ENCODE data around the gene C3.

The C3 gene

DNA sequence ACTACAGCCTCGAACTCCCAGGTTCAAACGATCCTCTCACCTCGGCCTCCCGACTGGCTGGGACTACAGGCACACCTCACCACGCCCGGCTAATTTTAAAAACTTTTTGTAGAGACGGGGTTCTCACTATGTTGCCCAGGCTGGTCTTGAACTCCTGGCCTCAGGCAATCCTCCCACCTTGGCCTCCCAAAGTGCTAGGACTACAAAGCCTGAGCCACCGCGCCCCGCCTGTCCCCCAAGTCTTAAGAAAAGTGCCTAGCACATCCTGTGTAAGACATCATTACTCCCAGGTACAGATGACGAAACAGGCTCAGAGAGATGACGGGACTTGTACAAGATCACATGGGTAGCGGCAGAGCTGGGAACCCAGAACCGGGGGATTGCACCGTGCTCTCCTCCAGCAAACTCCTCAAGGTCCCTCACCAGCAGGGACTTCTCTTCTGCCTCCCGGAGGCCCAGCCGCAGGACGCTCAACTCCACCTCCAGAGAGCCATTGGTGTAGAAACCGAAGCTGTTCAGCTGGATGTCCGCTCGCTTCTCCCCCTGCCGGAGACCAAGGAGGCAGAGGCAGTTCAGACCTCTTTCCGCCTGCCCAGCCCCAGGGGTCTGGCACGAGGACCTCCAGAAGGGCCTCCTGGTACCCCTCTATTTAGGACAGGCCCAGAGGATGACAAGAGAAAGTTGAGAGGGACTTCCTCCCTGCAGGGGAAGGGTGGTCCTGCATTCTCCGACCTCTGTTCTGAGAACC is 15.9 kb upstream of the C3 start:
- Histone ChIP-seq H3K4me1 (ENCODE audit: control insufficient read depth, insufficient read depth, low read length) (peaks cover 29% of the 10 kb centered on the region), H3K27ac (ENCODE audit: low read depth, low read length) (peak overlapping the region; percentile 99), H3K9me3 (ENCODE audit: control insufficient read depth, insufficient read depth, low read length) (no peaks in the 10 kb centered on the region), H3K27me3 (ENCODE audit: control insufficient read depth, insufficient read depth, low read length) (no peaks in the 10 kb centered on the region), H3K9ac (ENCODE audit: low read depth, low read length) (peak overlapping the region; percentile 22; the same call in 1 of the 2 replicates), H3K4me3 (ENCODE audit: low read depth, low read length) (peak overlapping the region; percentile 78), H3K36me3 (ENCODE audit: control insufficient read depth, insufficient read depth, low read length) (peaks cover 14% of the 10 kb centered on the region)

GRCh38 chr19:6735181-6735911 is 14.9 kb upstream of the C3 start:
- peak overlapping the region; percentile 99 for H3K27ac ChIP-seq (ENCODE audit: low read depth, low read length)
- H3K9ac ChIP-seq (ENCODE audit: low read depth, low read length): no peak overlapping the region
- peaks cover 13% of the 10 kb centered on the region for H3K36me3 ChIP-seq (ENCODE audit: control insufficient read depth, insufficient read depth, low read length)
- peak overlapping the region; percentile 78 for H3K4me3 ChIP-seq (ENCODE audit: low read depth, low read length)
- H3K27me3 ChIP-seq (ENCODE audit: control insufficient read depth, insufficient read depth, low read length): no peaks in the 10 kb centered on the region
- H3K4me1 ChIP-seq (ENCODE audit: control insufficient read depth, insufficient read depth, low read length): peaks cover 25% of the 10 kb centered on the region
- no peaks in the 10 kb centered on the region for H3K9me3 ChIP-seq (ENCODE audit: control insufficient read depth, insufficient read depth, low read length)

DNA sequence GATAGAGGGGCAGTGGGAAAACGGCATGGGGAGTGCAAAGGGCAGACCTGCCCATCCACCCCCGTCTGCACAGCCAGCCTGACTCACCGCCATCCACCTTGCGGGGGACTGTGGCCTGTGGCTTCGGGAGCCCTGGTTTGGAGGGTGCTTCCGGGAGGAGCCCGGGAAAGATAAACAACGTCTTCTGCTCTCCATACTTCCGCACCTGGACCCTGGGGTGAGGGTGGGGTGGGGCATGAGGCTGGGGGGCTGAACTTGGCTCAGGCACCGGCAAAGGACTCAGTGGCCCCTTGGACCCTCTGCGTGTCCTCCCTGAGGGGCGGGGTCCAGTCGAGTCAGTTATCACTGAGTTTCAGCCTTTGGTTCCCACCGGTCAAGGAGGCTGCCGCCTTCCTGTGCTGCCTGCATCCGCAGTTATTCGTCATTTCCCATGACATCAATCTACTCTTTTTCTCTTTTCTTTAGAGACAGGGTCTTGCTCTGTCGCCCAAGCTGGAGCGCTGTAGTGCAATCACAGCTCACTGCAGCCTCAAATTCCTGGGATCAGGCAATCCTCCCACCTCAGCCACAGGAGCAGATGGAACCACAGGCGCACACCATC is 13.7 kb upstream of the C3 start:
- Histone ChIP-seq H3K9me3 (ENCODE audit: control insufficient read depth, insufficient read depth, low read length) (no peaks in the 10 kb centered on the region), H3K27ac (ENCODE audit: low read depth, low read length) (no peak overlapping the region), H3K9ac (ENCODE audit: low read depth, low read length) (no peak overlapping the region), H3K4me1 (ENCODE audit: control insufficient read depth, insufficient read depth, low read length) (peaks cover 24% of the 10 kb centered on the region), H3K27me3 (ENCODE audit: control insufficient read depth, insufficient read depth, low read length) (no peaks in the 10 kb centered on the region), H3K4me3 (ENCODE audit: low read depth, low read length) (no peak overlapping the region), H3K36me3 (ENCODE audit: control insufficient read depth, insufficient read depth, low read length) (peaks cover 13% of the 10 kb centered on the region)

DNA sequence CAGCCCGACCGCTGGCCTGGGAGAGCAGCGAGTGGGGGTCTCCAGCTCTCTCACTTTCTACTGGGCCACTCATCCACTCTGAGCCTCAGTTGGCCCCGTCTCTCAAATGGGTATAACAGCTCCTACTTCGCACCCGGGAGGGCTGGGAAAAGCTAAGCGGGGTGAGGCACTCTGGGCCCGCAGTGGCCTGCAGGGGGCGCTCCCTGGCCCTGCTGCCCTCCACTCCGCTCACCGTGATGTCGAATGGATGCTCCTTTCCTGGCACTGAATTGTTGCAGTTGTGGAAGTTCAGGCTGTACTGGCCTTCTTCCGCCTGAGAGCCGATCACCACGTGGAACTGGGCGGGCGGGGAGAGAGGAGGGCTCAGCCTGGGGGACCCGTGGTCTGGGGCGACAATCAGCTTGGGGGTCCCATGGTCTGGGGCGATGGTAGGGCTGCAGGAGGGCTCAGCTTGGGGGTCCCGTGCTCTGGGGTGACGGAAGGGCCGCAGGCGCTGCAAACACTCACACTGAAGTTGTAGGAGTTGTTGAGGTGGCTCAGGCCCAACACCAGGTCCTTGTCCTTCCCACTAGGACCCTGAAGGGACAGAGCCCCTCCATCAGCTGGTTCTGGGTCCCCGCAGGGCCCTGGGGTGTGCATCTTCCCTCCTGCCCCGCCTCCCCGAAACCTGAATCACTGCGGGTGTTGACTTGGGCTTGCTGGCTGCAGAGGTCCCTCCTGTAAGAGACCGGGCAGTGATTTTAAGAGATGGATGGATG is 13.1 kb upstream of the C3 start:
- H3K9ac ChIP-seq (ENCODE audit: low read depth, low read length): no peak overlapping the region
- no peak overlapping the region for H3K27ac ChIP-seq (ENCODE audit: low read depth, low read length)
- no peaks in the 10 kb centered on the region for H3K9me3 ChIP-seq (ENCODE audit: control insufficient read depth, insufficient read depth, low read length)
- no peak overlapping the region for H3K4me3 ChIP-seq (ENCODE audit: low read depth, low read length)
- H3K4me1 ChIP-seq (ENCODE audit: control insufficient read depth, insufficient read depth, low read length): peaks cover 18% of the 10 kb centered on the region
- no peaks in the 10 kb centered on the region for H3K27me3 ChIP-seq (ENCODE audit: control insufficient read depth, insufficient read depth, low read length)
- peaks cover 13% of the 10 kb centered on the region for H3K36me3 ChIP-seq (ENCODE audit: control insufficient read depth, insufficient read depth, low read length)

DNA sequence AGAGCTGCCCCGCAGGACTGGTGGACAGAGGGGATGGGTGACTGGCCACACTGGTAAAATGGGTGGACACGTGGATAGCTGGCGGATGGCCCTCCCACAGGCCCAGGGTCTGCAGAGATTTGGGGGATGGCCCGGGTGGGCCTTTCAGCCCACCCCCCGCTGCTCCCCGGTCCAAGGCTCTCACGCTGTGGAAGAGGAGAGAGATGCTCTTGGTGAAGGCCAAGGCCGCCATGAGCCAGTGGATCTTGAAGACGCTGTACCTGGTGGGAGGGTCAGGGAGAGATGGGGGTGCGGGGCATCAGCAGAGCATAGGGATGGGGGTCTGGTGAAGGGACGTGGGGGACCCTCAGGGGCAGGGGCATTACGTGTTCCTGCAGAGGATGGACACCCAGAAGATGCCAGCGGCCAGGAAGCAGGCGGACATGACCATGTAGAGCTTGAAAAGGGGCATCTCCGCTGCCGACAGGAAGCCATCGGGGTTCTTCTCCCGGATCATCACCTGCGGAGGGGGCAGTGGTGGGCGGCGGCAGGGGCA is 12.4 kb upstream of the C3 start:
- Histone ChIP-seq H3K9me3 (ENCODE audit: control insufficient read depth, insufficient read depth, low read length) (no peaks in the 10 kb centered on the region), H3K27ac (ENCODE audit: low read depth, low read length) (no peak overlapping the region), H3K36me3 (ENCODE audit: control insufficient read depth, insufficient read depth, low read length) (peaks cover 13% of the 10 kb centered on the region), H3K27me3 (ENCODE audit: control insufficient read depth, insufficient read depth, low read length) (no peaks in the 10 kb centered on the region), H3K9ac (ENCODE audit: low read depth, low read length) (no peak overlapping the region), H3K4me3 (ENCODE audit: low read depth, low read length) (no peak overlapping the region), H3K4me1 (ENCODE audit: control insufficient read depth, insufficient read depth, low read length) (peaks cover 11% of the 10 kb centered on the region)

DNA sequence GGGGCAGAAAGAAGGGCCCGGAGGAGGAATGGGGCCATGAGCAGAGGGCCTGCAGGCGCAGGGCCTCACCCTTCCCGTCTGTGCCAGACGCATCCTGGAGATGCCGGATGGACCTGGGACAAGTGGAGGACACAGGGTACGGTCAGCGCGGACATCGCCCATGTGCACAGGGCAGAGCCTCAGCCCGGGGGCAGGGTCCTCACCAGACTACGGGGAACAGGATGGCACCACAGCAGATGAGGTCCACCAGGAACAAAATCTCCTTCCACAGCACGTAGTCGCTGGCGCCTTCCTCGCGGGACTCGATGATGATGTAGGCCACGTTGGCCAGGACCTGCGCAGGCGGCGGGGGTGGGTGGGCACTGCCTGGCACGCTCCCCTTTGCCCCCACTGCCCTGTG is 11.4 kb upstream of the C3 start:
- Histone ChIP-seq H3K27me3 (ENCODE audit: control insufficient read depth, insufficient read depth, low read length) (no peaks in the 10 kb centered on the region), H3K4me1 (ENCODE audit: control insufficient read depth, insufficient read depth, low read length) (peaks cover 10% of the 10 kb centered on the region), H3K9ac (ENCODE audit: low read depth, low read length) (no peak overlapping the region), H3K9me3 (ENCODE audit: control insufficient read depth, insufficient read depth, low read length) (no peaks in the 10 kb centered on the region), H3K36me3 (ENCODE audit: control insufficient read depth, insufficient read depth, low read length) (peaks cover 13% of the 10 kb centered on the region), H3K4me3 (ENCODE audit: low read depth, low read length) (no peak overlapping the region), H3K27ac (ENCODE audit: low read depth, low read length) (no peak overlapping the region)

- no peaks in the 10 kb centered on the region for H3K9me3 ChIP-seq (ENCODE audit: control insufficient read depth, insufficient read depth, low read length)
- H3K4me1 ChIP-seq (ENCODE audit: control insufficient read depth, insufficient read depth, low read length): peaks cover 9% of the 10 kb centered on the region
- H3K4me3 ChIP-seq (ENCODE audit: low read depth, low read length): no peak overlapping the region
- H3K27ac ChIP-seq (ENCODE audit: low read depth, low read length): no peak overlapping the region
- H3K27me3 ChIP-seq (ENCODE audit: control insufficient read depth, insufficient read depth, low read length): no peaks in the 10 kb centered on the region
- no peak overlapping the region for H3K9ac ChIP-seq (ENCODE audit: low read depth, low read length)
- peaks cover 13% of the 10 kb centered on the region for H3K36me3 ChIP-seq (ENCODE audit: control insufficient read depth, insufficient read depth, low read length)
Observed at GRCh38 chr19:6730941-6731670, 10.7 kb upstream of the C3 start.

GRCh38 chr19:6730153-6730804 is 9.8 kb upstream of the C3 start:
- no peak overlapping the region for H3K9ac ChIP-seq (ENCODE audit: low read depth, low read length)
- no peak overlapping the region for H3K27ac ChIP-seq (ENCODE audit: low read depth, low read length)
- H3K4me3 ChIP-seq (ENCODE audit: low read depth, low read length): no peak overlapping the region; the same call in 1 of the 2 replicates

DNA sequence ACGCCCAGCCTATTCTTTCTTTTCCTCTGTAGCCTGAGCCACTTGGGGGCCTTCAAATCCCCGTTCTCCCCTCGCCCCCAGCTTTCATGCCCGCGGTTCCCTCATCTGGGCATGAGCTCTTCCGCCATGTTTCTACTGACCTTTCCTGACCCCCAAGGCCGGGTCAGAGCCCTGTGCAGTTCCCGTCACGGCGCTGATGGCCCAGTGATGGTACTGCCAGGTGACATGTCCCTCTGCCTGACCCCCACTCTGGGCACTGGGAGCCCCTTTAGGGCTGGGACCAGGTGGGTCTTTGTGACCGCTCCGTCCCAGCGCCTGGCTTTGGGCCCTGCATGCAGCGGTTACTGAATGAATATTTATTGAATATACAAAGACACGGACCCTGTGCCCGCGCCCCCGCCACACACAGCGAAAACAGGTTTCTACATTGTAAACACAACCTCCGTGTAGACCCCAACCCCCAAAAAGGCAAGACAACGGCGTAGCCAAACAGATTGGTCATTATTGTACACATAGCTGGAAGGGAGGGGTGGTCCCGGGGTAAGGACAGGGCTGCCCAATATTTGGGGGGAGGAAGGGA is 9.2 kb upstream of the C3 start:
- no peak overlapping the region; the same call in 1 of the 2 replicates for H3K4me3 ChIP-seq (ENCODE audit: low read depth, low read length)
- no peak overlapping the region for H3K9ac ChIP-seq (ENCODE audit: low read depth, low read length)
- no peaks in the 10 kb centered on the region for H3K4me1 ChIP-seq (ENCODE audit: control insufficient read depth, insufficient read depth, low read length)

More at GRCh38 chr19:6730153-6730804, 9.8 kb upstream of the C3 start:
- peaks cover under 1% of the 10 kb centered on the region; the same call in 1 of the 2 replicates for H3K4me1 ChIP-seq (ENCODE audit: control insufficient read depth, insufficient read depth, low read length)
- no peaks in the 10 kb centered on the region for H3K9me3 ChIP-seq (ENCODE audit: control insufficient read depth, insufficient read depth, low read length)
- H3K27me3 ChIP-seq (ENCODE audit: control insufficient read depth, insufficient read depth, low read length): no peaks in the 10 kb centered on the region
- H3K36me3 ChIP-seq (ENCODE audit: control insufficient read depth, insufficient read depth, low read length): peaks cover 13% of the 10 kb centered on the region

More for the DNA sequence above, 9.2 kb upstream of the C3 start:
- H3K27me3 ChIP-seq (ENCODE audit: control insufficient read depth, insufficient read depth, low read length): no peaks in the 10 kb centered on the region
- H3K36me3 ChIP-seq (ENCODE audit: control insufficient read depth, insufficient read depth, low read length): peaks cover 13% of the 10 kb centered on the region
- no peaks in the 10 kb centered on the region for H3K9me3 ChIP-seq (ENCODE audit: control insufficient read depth, insufficient read depth, low read length)
- H3K27ac ChIP-seq (ENCODE audit: low read depth, low read length): no peak overlapping the region
